ENCODE measurements around the gene EFCAB8.

EFCAB8 gene

DNA sequence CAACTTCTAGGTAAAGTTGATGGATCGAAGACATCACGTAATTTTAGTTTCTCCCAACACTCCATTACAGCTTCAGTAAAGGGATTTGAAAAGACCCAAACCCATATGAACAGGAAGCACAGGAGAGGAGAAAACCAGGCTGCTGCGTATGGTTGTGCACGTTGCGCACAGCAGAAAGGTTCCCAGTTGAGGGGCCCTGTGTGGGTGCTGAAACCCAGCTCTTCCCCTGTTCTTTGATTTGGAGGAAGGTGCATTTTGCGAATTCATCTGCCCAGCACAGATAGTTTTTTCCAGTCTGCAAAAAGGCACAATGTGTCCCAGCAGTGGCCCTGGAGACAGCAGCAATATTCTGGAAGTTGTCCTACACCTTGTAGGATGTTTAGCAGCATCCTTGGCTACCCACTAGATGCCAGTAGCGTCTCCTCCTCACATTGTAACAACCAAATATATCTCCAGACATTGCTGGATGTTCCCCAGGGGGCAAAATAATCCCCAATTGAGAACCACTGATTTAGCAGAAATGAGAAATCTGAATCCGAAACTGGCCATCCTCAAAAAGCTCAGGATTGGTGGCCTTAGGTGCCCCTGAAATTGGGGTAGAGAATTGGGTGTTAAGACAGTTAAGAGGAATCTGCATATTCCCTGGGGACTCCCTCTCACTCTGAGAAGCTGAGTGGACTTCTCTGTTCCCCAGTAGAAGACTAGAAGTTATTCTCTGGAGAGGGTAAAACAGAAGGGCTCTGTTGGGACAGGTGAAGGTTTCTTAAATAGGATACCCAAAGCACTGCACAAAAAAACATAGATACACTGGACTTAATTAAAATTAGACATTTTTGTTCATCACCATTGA, 133.3 kb downstream of the EFCAB8 start:
- CTCF ChIA-PET: no interaction called here
- no peak for TF ChIP-seq CTCF (IDR thresholded peaks at IDR 0.05; ENCODE audit: insufficient read depth, low read length, missing control alignments)
- POLR2A ChIA-PET: no interaction called here
- no peak overlapping the region for H3K4me3 ChIP-seq (ENCODE audit: low read depth, low read length)
- no peak for DNase-seq (ENCODE audit: low read depth, low spot score)

- ChIA-PET CTCF (interaction anchor here (2.0 kb wide), 1 partner anchor 11 kb away, joined by 6 read pairs; the partner anchor contains the start of gene SUN5), POLR2A (no interaction called here)
- no peak for DNase-seq (ENCODE audit: low read depth, low spot score)
- TF ChIP-seq CTCF (IDR thresholded peaks at IDR 0.05; ENCODE audit: insufficient read depth, low read length, missing control alignments): no peak
- H3K4me3 ChIP-seq (ENCODE audit: low read depth, low read length): no peak overlapping the region
Observed at GRCh38 chr20:32993496-32994050, 134.8 kb downstream of the EFCAB8 start.

- DNase-seq (ENCODE audit: low read depth, low spot score): no peak
- ChIA-PET POLR2A (no interaction called here), CTCF (no interaction called here)
- TF ChIP-seq CTCF (IDR thresholded peaks at IDR 0.05; ENCODE audit: insufficient read depth, low read length, missing control alignments): no peak
- H3K4me3 ChIP-seq (ENCODE audit: low read depth, low read length): no peak overlapping the region
Observed at GRCh38 chr20:32995802-32996201, 137.1 kb downstream of the EFCAB8 start.

DNA sequence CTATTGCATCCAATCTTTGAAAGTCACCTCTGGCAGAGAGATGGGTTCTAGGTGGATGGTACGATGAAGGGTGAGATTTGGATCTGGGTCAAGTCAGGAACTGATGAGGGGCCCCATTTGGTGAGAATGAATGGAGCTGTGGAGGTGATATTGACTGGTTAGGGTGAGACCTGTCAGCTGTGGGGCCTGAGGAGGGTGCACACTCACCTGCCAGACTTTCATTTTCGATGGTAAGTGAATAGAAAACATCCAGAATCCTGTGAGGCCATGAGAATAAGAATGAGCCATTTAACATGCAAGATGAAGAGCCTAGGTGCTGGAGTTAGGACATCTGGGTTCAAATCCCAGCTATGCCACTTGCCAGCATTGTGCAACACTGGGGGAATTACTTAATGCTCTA, 138.7 kb downstream of the EFCAB8 start:
- ChIA-PET POLR2A (no interaction called here), CTCF (no interaction called here)
- DNase-seq (ENCODE audit: low read depth, low spot score): no peak
- no peak overlapping the region for H3K4me3 ChIP-seq (ENCODE audit: low read depth, low read length)
- no peak for TF ChIP-seq CTCF (IDR thresholded peaks at IDR 0.05; ENCODE audit: insufficient read depth, low read length, missing control alignments)

DNA sequence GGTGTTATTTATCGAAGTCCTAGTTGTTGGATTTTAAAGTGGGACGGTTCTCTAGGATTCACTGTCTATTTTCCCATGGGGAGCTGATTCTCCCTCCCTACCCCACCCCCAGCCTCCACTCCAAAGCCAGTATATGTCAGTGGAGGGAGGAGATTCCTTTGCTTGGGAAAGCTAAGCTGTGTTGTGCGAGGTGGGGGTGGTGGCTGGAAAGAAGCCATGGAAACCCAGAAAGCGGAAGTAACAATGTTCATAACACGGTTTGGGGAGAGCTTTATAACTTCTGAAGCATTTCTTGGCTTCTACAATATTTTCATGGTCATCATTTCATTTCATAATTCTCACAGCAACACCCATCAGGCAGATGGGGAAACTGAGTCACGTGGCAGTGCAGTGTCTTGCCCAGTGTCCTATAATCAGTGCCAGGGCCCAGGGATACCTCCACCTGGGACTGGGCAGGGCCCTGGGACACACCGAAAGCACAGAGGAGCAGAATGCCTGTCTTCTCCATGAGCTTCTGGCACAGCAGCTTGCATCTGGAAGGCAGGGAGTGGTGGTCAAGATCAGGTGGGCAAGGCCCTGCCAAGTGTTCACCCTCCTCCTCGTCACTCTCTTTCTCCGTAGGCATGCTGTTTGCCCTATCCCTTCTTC, 141.0 kb downstream of the EFCAB8 start:
- ChIA-PET CTCF (no interaction called here), POLR2A (no interaction called here)

More for the DNA sequence above, 141.0 kb downstream of the EFCAB8 start:
- no peak for DNase-seq (ENCODE audit: low read depth, low spot score)
- no peak for TF ChIP-seq CTCF (IDR thresholded peaks at IDR 0.05; ENCODE audit: insufficient read depth, low read length, missing control alignments)
- no peak overlapping the region for H3K4me3 ChIP-seq (ENCODE audit: low read depth, low read length)
